CD4-positive, alpha-beta T cell treated with Interleukin-4 for 4 hours (primary cell): Measurements from ENCODE around the gene XIRP2.
"Not testable (repeated sequence)": the region's sequence is repeated elsewhere in the genome, so short reads cannot be mapped to it uniquely, and the experiment has no call there.

Source experiments
- DNase-seq: peaks from one replicate; pipeline ENCODE4 v3.0.0-alpha.2; 2020

The XIRP2 gene

DNA sequence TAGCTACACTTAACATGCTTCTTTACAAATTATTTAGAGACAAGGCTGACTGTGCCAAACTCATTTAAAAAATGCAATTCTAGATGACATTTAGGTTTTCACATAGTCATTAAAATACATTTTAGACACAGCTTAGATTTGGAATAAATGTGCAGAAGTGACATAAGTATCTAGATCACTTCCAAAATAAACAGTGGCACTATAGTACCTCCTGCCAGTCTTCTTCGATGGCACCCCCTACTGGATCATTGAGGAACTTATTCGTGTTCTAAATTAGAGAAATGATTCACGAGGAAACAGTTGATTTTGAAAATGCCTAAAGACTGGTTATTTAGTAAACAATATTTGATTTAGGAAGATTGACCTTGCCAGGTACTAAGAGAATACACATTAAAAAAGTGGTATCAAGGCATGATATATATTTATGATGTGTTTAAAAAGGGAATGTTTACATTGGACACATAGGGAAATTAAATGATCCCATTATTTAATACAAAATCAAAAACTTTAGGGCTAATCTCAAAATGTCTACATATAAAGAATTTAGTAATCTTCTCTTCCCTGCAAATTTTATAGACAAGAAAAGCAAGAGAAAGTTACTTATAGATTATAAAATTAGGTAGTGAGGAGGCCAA lies 323.9 kb downstream of the XIRP2 start:
- DNase-seq = peak; percentile 17

DNA sequence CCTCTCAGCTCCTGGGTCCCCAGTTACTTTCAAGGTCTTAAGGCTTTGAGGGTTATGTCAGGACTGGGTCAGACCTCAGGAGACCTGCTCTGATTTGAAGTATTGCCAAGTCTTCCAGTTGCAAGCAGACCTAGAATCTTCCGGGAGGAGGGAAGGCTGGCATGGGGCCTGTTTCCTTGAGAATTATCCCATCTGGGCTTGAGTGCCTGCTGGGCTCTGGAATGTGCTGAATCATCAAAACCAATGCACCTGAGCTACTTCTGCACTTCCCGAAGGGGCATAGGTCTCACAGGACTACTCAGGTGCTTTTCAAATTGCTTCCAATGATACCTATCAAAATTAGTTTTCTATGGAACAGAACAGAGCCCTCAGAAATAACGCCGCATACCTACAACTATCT lies 327.3 kb downstream of the XIRP2 start:
- no peak for DNase-seq

DNA sequence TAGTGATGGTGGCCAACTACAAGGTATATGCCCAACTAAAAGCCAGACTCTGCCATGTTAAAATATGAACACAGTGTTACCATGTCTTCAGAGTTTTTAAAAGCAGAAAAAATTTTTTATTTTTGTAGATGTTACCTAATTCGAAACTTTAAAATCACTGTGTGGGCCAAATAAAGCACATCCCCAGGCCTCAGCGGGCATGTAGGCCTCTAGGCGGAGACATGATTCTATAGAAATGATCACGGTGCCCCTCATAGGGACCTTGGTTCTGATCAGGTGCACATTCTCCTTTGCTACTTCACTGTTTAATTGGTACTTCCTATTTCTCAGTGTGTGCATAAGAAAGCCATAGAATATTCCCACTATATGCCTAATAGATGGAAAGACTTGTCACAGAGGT lies 349.2 kb downstream of the XIRP2 start:
- no peak for DNase-seq

DNA sequence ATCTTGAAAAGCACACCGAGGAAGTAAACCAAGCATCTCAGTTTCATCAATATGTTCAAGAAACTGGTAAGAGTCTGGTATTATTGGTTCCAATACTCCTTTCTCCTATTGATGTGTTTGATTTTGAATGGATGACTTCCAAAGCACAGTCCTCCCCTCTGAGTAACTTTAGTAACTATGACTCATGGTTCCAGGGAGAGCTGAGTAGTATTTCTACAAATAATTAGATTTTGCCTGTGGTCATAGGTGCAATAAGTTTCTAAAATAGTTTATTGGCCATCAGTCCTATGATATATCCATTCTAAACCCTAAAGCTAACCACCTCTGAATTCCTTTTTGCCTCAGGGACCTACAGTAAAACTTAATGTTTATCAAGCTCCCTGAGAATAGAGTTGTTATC lies 352.4 kb downstream of the XIRP2 start:
- no peak for DNase-seq

DNA sequence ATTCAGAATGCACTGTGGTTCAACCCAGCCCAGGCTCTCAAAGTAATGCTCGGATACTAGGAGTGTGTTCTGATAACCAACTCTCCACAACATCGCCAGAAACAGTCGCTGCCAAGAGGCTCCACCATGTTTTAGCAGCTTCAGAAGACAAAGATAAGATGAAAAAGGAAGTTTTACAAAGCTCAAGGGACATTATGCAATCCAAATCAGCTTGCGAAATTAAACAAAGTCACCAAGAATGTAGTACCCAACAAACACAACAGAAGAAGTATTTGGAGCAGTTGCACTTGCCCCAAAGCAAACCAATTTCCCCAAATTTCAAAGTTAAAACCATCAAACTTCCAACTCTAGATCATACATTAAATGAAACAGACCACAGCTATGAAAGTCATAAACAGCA lies 360.9 kb downstream of the XIRP2 start:
- no peak for DNase-seq

DNA sequence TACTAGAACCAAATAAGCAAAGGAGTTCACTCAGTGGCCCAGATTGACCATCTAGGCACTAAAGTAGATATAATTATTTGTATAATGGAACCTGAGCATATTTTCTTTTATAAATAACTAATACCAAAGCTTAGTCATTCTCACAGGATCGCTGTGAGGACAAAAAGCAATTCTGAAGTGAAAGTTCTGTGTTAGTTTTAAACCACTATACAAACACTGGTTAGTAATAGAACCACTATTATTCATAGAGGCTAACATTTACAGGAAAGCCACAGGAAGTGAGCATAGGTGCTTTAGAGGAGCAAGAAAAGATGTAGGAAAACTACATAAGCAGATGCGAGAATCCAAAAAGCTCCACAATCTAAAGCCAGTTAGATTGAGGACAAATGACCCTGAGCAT lies 364.7 kb downstream of the XIRP2 start:
- DNase-seq = no peak

DNA sequence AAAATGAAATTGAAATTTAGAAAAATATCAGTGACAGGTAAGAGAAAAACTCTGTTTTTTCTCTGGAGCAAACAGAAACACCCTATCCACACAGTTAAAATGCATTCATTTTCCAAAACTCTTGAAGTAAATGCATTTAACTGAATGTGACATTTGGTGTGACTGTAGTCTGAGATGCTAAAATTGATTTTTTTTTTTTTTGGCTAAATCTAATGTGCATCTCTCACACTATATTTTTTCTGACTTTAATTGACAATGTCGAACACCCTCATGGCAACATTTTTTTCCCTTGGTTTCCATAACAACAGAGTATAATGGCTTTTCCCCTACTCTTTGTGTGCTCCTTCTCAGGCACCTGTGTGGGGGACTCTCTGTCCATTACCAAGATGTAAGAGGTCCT lies 366.4 kb downstream of the XIRP2 start:
- no peak for DNase-seq

DNA sequence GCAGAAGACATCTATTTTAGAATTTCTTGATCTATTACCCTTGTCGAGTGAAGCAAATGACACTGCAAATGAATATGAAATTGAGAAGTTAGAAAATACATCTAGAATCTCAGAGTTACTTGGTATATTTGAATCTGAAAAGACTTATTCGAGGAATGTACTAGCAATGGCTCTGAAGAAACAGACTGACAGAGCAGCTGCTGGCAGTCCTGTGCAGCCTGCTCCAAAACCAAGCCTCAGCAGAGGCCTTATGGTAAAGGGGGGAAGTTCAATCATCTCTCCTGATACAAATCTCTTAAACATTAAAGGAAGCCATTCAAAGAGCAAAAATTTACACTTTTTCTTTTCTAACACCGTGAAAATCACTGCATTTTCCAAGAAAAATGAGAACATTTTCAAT lies 370.4 kb downstream of the XIRP2 start:
- no peak for DNase-seq

DNA sequence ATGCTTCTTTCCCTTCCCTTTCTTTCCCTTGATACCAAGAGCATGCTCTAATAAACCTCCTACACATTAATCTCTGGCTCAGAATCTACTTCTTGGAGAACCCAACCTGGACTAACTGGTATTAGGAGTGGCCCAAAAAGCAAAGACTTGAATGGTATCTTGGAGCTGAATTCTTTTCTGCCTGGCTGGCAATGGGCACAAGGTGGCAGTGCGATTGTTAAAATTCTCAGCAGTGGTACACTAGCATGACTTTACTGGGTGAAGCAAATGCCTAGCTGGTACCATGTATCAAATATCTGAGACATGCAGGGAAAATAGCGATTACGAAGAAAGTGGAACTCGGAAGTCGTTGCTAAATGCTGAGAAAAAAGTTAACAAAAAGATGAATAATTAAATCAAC lies 376.1 kb downstream of the XIRP2 start:
- no peak for DNase-seq

DNA sequence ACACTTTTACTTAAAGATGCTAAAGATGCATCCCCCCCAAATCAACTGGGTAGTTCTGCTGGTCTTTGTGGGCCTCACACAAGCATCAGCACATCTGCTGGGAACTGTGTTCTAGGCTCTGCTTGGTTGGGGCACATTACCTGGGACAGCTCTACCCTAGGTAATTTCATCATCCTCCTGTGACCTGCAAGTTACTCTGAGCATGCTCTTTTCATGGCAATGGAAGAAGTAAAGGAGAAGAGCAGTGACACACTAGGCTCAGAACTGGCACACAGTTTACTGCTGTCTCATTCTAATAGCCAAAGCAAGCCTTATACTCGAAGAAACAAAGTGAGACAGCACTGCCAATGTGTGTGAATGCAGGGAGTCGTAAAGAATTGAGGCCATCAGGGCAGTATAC lies 376.7 kb downstream of the XIRP2 start:
- no peak for DNase-seq

DNA sequence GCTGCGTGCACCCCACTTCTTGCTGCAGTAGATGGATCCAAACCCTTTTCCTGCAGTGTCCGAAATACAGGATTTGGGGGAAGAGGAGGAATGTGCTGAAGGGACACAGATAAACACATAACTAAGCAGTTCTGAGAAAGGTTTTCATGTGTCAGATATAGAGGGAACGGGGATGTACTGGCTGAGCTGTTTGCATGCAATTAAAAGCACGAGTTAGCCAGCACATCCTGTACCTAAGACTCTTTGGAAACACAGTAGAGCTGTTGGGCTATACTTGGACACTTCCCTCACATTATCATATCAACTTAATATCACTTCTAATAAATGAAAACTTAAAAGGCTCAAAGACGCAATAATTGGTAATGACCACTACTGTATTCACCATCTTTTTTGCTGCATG lies 377.4 kb downstream of the XIRP2 start:
- DNase-seq = no peak

DNA sequence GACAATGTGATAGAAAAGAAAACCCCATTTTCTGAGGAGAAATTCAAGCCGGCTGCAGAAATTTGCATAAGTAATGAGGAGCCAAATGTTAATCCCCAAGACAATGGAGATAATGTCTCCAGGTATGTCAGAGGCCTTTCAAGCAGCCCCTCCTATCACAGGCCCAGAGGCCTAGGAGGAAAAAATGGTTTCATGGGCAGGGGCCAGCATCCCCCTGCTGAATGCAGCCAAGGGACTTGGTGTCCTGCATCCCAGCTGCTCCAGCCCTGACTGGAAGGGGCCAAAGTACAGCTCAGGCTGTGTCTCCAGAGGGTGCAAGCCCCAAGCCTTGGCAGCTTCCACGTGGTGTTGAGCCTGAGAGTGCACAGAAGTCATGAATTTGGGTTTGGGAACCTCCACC lies 380.0 kb downstream of the XIRP2 start:
- DNase-seq = not testable (repeated sequence)

DNA sequence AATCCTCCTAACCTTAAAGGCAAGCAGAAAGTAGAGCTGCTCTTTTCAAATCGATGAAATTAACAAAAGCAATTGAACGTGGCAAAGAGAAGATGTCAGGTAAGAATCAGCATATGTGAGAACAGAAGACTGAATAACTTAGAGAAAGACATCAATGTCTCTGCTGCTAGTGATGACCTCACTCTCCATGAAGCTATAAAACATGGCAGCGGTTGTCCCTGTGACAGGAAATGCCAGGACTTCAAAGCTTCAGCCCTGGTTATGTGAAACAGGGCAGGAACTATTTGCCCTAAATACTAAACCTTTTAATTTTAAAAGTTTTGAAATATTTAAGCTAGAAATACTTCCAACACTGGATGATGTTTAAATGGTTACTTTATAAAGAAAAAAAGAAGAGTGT lies 383.7 kb downstream of the XIRP2 start:
- no peak for DNase-seq

DNA sequence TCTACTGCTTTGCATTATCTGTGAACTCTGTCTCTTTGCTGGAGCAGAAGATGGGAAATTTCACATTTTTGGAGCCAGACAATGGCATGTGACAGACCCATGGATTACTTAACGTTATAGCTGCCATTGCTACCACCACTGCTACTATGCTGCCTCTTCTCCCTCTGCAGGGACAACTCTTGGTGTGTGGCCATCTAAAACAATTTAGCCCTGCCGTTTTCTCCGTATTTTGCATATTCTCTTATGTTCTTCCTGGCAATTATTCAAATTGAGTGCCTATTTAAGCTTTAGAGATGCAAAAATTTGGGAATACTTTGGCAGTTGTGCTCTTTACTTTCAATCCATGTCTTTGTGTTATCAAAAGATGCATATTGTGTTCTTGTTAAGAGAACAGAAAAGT lies 386.8 kb downstream of the XIRP2 start:
- no peak for DNase-seq

DNA sequence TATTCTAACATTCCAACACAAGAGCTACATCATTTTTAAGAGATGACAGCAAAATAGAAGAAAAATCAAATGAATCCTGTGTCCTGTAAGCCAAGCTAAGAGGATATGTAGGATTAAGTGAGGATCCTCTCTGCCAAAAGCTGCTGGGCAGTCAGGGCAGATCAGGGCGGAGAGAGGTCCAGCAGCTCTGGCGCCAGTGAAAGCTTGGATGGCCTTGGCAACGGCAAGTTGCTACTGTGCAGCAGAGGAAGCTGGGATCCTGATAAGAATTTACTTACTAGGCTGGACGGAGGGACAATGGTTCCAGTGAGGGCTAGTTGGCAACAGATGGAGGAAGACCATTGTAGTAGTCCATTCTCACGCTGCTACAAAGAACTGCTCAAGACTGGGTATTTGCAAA lies 391.5 kb downstream of the XIRP2 start:
- no peak for DNase-seq

DNA sequence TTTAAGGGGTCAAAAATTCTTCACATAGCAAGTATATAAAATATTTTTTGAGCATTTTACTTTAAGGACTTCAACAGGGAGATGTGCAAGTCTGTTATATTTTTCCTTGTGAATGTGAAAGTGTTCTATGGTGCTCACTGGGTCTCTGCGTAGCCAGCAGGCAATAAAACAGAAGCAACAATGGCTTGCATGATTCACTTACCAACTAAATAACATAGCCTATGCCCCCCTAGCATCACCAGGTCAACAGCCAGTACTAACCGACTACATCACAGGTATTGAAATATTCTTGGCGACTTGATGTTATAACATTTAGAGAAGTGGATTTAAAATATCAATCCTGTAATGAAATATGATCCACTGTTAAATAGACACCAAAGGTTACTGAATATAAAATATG lies 398.9 kb downstream of the XIRP2 start:
- DNase-seq = no peak

DNA sequence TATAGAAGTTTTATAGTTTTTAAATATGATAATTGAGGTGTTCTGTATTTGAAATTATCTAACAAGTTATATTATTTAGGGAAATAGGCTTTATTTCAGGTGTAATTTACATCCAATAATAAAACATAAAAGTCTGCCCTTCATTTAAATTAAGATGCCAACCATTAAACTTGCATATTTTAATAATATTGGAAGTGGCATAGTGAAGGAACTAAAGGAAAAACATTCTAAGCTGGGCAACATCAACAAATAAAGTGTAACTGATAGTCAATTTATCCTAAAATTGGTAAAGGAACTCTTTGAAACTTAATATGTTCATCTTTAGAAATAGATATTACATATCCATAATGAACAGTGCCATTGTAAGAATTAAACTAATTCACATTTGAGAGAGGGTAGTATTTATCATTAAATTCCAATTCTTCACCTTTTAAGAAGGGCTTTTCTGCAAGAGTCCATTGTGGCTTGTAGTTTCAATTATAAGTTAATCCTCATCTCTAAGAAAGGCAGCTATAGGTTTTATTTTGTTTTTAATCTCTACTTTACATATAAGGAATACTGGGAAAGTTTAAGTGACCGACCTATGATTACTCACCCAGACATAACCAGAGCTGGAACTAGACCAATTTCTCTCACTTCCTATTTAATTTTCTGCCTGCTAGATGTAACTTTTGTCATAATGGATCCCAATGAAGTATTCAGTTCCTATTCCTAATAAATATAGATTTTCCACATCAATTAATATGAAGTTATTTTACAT lies 401.6 kb downstream of the XIRP2 start:
- no peak for DNase-seq

DNA sequence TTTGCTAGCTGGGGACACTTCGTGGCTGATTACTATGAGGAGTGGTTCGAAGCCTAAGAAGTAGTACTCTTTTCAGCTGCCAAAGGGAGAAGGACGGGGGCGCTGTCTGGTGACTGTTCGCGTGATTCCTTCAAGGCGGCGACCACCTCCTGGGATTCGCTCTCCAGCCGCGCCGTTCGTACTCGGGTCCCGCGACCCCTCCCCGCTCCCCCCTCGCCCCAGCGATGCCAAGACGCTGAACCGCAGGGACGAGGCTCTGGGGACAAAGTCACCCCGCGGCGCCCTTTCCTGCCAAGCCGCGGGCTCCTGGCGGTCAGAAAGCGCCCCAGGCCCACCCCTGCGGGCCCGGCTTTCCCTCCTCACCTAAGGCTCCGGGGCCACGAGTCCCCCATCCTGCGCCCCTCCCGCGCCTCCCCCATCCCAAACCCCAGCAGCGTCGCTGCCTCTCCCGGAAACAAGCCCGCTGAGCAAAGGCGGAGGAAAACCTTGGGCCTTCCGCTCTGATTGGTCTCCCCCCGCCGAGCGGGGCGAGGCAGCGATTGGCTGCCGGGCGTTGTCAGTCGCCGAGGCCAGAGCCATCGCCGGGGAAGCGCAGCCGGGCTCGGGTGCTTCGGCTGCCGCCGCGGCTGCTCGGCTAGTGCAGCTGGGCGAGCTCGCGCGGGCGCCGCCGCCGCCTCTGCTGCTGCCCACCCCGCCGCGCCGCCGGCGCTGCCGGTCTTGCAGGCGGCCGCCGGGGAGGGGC lies 404.3 kb downstream of the XIRP2 start, which contains the start of gene B3GALT1:
B3GALT1 (plus strand) TSS at position 572 of the 742 bp plus-strand sequence.
- peak; percentile 11 for DNase-seq

DNA sequence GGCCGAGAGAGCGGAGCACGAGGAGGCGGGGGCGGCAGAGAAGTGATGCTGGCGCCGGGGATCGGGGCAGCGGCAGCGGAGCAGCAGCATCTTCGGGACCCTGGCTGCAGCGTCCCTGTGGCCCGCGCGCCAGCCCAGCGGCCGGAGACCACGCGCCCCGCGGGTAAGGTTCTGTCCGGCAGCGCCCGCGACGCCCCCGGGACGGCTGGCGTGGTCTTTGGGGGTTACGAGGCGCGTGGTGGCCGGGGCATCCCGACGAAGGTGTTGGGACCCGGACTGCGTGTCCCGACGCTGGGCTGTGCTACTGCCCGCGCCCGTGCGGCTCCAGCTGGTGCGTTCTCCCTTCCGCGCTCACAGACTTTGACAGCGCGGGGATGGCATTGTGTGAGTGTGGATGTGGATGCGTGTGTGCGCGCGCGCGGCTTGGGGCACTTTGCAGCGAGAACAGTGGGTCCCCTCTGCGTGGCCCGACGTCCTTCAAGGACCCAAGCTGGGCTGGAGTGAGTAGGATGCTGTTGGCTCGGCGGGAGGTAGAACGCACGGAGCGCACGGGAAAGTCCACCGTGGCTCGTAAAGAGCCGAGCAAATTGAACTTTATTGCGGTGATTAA lies 405.0 kb downstream of the XIRP2 start:
- no peak for DNase-seq

DNA sequence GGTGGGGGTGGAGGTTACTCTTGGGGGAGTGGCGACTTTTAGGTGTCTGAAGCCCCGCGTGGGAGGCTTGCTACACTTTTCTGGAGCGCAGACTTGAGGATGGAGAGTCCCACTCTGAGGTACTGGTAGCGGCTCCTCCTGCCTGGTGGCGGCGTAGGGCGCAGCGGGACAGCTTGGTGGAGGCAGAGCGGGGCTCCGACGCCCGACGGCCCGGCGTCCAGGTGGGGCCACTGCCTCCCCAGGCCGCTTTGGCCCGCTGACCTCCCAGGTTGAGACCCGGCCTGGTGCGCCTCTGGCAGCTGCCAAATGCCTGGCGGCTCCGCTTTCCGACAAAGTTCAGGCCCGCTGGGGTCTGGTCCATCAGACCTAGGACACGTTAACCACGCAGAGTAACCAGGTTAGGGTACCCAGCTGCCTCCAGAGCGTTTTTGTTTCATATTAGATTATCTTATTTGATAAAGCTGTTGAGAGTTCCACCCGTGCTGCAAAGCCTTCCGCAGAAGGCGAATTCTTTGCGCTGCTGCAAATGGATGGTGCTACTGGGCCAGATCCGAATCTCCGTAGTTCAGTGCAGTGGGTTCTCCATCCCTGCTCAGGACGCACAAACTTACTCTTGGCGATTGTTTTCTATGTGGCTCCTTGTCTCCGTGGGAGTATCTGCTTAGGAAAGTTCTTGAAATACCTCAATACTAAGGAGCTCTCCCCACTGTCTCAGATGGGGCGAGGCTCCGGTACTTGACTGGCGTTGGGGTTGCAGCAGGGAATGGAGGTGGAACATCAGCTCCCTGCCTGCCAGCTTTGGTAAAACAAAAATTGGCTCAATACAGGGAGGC lies 405.9 kb downstream of the XIRP2 start:
- no peak for DNase-seq

DNA sequence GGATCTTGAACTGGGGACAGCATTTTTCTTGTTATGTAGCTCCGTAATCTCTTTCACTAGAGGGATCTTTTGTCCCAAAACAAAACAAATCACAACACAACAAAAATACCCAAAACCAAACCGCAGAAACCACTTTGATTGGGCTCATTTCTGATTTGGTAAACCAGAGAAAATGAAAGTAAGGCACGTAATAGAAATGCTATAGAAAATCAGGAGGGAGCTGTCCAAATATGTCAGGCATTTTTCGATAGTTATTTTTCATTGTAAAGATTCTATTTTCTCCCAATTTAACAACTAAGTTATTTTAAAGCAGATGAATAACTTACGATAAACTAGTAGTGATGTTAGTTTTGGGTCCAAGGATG lies 406.5 kb downstream of the XIRP2 start:
- no peak for DNase-seq

DNA sequence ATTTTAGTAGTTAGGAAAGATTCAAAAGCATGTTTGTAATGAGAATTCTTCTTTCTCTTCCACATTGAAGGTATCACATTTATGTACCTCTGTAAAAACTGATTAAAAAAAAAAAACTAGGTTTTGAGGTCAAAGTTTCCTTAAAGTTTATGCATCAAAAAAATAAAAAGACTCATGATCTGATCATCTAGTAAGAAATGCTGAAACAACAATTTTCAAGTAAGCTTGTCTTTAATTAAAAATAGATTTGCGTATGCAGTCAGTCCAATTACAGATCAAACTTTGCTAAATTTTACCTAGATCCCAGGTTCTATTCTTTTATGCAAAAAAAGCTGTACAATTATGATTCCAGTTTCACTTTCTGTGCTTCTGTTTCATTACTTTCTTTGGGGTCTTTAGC lies 409.0 kb downstream of the XIRP2 start:
- no peak for DNase-seq

DNA sequence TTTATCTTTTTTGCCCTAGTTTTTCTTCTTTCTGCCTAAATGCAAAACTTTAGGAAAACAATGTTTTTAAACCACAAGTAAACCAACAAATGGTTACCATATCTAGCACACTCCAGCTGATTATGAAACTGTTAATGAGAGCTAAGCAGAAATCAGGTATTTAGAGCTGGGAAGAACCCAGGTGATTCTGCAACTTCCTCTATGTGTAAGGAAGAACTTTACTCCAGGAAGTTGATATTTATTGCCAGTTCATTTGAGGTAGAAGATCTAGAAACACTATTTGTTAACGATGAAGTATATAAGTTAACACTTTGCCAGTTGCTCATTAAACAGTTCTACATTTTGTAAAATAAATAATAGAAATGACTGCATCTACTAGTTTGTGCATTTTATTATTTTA lies 409.7 kb downstream of the XIRP2 start:
- no peak for DNase-seq
